Upper lobe of right lung (tissue), 1 donor: ENCODE measurements around the gene CNTNAP2. TPM values are rescaled to one million over a fixed set of nuclear protein-coding genes. Genes with fewer than 3 reads are reported as not detected.
A peak's percentile ranks its signal among the peaks of the same experiment; 100 is the strongest.

Experiments used
- ATAC-seq: fragments of 200-7000 bp; cut with Tn5 transposase; one replicate; pipeline ENCODE4 v1.9.1; 2020; ENCODE audit warnings: mild to moderate bottlenecking, moderate library complexity
- DNase-seq: peaks from one replicate; pipeline ENCODE4 v3.0.0-alpha.2; 2020
- H3K27ac ChIP-seq: fragments of 200-600 bp; one replicate; pipeline ENCODE4 v1.8.0; 2022
- H3K27me3 ChIP-seq: fragments of 200-600 bp; one replicate; pipeline ENCODE4 v1.8.0; 2022; ENCODE audit warnings: mild to moderate bottlenecking
- H3K36me3 ChIP-seq: fragments of 200-600 bp; one replicate; pipeline ENCODE4 v1.8.0; 2022
- H3K4me1 ChIP-seq: fragments of 200-600 bp; one replicate; pipeline ENCODE4 v1.8.0; 2022
- H3K4me3 ChIP-seq: fragments of 200-600 bp; one replicate; pipeline ENCODE4 v1.8.0; 2022; ENCODE audit warnings: mild to moderate bottlenecking
- H3K9me3 ChIP-seq: fragments of 200-600 bp; one replicate; pipeline ENCODE4 v1.8.0; 2022
- intact Hi-C: fragments of 100-400 bp; cut with DNase I; formaldehyde crosslinking; loops from one replicate; pipeline ENCODE4 v1.11.0; 2022
- total RNA-seq: library from RNA; stranded (reverse); fragmentation: NEBNext Ultra II Directional; extraction: Animal tissue kit (Norgen Biotek cat#: 25700); gene quantifications from one replicate; pipeline ENCODE4 v1.2.1, GENCODE V29; 2021
- TF ChIP-seq, protein P1 (sequence below): fragments of 200-600 bp; IDR thresholded peaks from one replicate; pipeline ENCODE4 v1.8.0; 2022; ENCODE audit warnings: antibody characterized with exemption
- donor health status: DM: no; HTN: yes; CAD: no; lungs with severe emphysema.

CNTNAP2 gene
- total RNA-seq, 1 donor from 2014 or later, result 0.41 TPM

DNA sequence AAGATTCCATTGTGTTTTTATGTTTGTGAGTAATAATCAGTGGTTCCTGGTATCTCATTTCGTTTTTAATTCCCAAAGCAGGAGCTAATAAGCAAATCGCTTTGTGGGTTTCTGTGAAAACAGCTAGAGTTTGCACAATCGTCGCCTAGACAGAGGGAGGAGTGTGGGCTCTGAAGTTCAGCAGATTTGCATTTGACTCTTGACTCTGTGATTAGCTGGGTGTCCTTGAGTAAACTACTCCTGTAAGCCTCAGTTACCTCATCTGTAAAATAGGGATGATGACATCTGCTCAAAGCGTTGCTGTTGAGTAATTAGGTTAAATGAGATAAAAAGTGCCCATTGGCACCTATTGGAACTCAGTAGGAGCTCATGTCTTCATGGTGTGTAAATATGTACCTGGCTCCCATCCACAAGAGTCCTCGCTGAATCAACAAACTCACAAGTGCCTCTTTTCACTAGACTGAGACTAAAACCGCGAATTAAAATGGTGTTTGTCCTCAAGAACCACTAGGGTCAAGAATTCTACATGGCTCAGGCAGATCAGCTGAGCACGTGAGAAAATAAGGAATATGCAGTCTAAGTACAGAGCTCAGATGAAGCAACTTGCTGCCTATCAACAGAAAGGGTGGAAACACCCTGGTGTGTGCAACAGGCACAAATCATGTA, 2088.2 kb downstream of the CNTNAP2 start:
- Histone ChIP-seq H3K4me1 (no peaks in the 10 kb centered on the region), H3K27ac (no peak overlapping the region), H3K27me3 (no peaks in the 10 kb centered on the region), H3K9me3 (no peaks in the 10 kb centered on the region), H3K36me3 (no peaks in the 10 kb centered on the region), H3K4me3 (no peak overlapping the region)
- TF ChIP-seq, protein P1, sequence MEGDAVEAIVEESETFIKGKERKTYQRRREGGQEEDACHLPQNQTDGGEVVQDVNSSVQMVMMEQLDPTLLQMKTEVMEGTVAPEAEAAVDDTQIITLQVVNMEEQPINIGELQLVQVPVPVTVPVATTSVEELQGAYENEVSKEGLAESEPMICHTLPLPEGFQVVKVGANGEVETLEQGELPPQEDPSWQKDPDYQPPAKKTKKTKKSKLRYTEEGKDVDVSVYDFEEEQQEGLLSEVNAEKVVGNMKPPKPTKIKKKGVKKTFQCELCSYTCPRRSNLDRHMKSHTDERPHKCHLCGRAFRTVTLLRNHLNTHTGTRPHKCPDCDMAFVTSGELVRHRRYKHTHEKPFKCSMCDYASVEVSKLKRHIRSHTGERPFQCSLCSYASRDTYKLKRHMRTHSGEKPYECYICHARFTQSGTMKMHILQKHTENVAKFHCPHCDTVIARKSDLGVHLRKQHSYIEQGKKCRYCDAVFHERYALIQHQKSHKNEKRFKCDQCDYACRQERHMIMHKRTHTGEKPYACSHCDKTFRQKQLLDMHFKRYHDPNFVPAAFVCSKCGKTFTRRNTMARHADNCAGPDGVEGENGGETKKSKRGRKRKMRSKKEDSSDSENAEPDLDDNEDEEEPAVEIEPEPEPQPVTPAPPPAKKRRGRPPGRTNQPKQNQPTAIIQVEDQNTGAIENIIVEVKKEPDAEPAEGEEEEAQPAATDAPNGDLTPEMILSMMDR, result no peak
- ATAC-seq, result peak; percentile 90
- intact Hi-C loops, result no loop called here
- no peak for DNase-seq

DNA sequence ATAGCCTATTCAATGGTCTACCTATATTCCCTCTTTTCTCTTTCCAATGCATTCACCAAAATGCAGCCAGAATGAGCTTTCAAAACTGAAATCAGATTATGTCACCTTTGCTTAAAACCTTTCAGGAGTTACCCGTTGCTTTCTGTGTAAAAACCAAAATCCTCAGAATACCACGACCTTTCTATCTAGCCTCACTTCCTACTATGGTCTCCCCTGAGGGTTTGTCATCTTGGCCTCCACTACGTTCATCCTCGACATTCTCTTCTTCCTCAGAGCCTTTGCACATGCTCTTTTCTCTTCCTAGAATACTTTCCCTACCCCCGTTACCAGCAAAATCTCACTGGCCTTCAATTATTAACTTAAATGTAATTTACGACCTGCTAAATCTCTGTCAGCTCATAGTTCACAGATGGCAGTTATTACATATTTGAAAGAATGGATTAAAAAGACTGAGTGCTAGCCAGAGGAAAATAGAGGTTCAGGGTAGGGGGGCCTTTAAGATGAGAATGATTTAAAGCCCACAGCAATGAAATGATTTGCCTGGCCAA, 2093.1 kb downstream of the CNTNAP2 start:
- TF ChIP-seq, protein P1, result no peak
- no peak for DNase-seq
- Histone ChIP-seq H3K4me3 (no peak overlapping the region), H3K4me1 (no peaks in the 10 kb centered on the region), H3K27ac (no peak overlapping the region), H3K36me3 (no peaks in the 10 kb centered on the region), H3K27me3 (no peaks in the 10 kb centered on the region), H3K9me3 (no peaks in the 10 kb centered on the region)
- intact Hi-C loops, result no loop called here
- ATAC-seq, result no peak

DNA sequence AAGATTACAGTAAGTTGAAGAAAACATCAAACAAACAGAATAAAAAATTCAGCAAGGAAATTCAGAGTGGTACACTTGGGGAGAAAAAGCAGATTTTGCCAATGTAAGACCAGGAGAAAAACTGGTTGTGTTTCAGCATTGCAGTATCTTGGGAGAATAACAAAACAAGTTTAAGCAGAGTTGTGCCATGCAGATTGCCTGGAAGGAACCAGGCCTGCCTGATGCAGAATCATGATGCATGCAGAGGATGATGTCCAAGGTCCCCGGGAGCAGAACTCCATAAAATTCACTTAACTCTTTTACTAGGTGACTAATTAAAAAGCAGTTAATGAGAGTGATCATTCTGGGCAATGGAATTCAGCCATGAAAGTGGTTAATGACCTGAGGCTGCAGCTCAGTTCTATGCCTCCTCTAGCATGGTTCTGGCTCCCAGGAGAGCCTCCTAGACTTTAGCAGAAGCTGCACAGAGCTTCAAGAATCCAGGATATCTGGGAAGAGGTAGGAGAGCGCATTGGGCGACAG, 2094.3 kb downstream of the CNTNAP2 start:
- no peak overlapping the region for H3K4me3 ChIP-seq
- no peaks in the 10 kb centered on the region for H3K9me3 ChIP-seq
- intact Hi-C loops, result no loop called here
- TF ChIP-seq, protein P1, result no peak
- no peak for ATAC-seq
- no peak for DNase-seq
- H3K36me3 ChIP-seq, result no peaks in the 10 kb centered on the region
- no peaks in the 10 kb centered on the region for H3K4me1 ChIP-seq
- H3K27me3 ChIP-seq, result no peaks in the 10 kb centered on the region
- H3K27ac ChIP-seq, result no peak overlapping the region

DNA sequence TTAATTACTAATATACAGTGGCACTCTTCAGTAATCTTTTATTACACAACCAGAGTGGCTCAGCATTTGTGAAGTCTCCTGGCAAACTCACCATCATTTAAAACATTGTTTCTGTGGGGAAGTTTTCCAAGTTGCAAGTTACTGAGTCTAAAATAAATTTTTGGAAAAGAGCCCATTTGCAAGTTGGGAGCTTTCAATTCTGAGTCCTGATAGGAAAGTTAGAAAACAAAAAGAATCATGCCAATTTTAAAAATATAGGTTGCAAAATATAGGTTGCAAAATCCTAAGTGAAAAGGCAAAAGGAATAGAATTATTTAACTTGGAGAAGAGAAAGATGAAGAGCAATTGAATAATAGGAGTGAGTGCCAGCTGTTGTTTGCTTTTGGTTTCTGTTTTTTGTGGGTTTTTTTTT, 2095.1 kb downstream of the CNTNAP2 start:
- DNase-seq, result no peak

DNA sequence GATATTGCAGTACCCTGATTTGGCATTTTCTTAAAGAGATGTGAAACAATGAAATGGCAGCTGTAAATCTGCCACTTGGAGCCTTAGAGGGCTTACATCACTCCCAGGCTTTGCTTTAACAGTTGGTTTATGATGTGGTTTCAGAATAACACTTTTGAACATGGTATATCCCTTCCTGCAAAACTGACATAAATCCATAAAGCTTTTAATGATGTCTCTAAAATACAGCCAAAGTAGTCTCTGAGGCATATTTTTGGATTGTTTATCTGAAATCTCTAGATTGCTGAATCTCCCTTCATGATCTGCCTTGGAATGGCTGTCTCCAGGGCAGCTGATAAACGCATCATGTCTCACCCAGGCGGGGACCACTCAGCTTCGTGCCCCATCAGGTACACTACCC, 2096.1 kb downstream of the CNTNAP2 start:
- no peaks in the 10 kb centered on the region for H3K4me1 ChIP-seq
- intact Hi-C loops, result no loop called here
- H3K9me3 ChIP-seq, result no peaks in the 10 kb centered on the region
- TF ChIP-seq, protein P1, result no peak
- H3K4me3 ChIP-seq, result no peak overlapping the region
- no peak overlapping the region for H3K27ac ChIP-seq
- DNase-seq (no peak), ATAC-seq (no peak)
- H3K36me3 ChIP-seq, result no peaks in the 10 kb centered on the region
- H3K27me3 ChIP-seq, result no peaks in the 10 kb centered on the region

More for the DNA sequence above, 2095.1 kb downstream of the CNTNAP2 start:
- no peak overlapping the region for H3K4me3 ChIP-seq
- H3K9me3 ChIP-seq, result no peaks in the 10 kb centered on the region
- H3K27ac ChIP-seq, result no peak overlapping the region
- TF ChIP-seq, protein P1, result no peak
- no peaks in the 10 kb centered on the region for H3K4me1 ChIP-seq
- no peaks in the 10 kb centered on the region for H3K36me3 ChIP-seq
- intact Hi-C loops, result no loop called here
- ATAC-seq, result no peak
- no peaks in the 10 kb centered on the region for H3K27me3 ChIP-seq
